ENCODE measurements around the gene GM2A. TPM values are rescaled to one million over a fixed set of nuclear protein-coding genes. Genes with fewer than 3 reads are reported as not detected.

GM2A gene
- total and polyA plus RNA-seq, 2 donors (not counting 1 experiment from before 2014, with no cell fraction given): 29.8 to 82.7 TPM

DNA sequence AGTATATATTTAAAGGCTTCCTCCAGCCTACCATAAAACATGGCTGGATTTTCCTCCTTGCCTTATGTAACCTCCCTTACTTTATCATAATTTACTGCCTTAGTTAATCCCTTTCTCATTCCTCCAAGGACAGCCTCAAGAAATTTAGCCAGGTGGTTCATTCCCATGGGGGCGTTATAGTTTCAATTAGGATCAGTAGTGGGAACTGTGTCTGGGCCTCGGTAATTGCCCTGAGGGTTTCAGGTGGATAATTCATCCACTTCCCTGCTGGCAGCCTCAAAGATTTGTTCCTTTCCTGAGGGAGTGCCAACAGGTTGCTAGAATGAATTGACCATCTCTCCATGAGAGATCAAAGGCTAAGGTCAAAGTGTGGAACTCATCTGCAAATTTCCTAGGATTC is 4.3 kb upstream of the GM2A start:
- no peaks in the 10 kb centered on the region for H3K27me3 Mint-ChIP-seq

DNA sequence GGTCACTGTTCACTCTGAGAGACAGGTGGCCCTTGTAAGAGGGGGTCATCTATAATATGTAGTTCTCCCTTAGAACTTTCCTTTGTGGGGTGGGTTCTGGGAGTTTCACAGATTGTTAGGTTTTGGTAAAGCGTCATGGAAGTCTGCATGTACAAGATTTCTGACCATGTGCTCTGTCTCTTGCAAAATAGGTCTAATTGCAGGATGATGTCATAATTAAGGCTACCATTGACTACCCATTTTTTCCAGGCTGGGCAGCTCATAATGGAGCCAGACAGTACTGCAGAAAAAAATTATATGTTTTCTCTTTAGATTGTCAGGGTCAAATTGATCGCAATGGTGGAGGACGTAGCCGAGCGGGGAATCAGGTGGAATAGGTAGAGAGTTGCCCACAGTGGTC is 3.7 kb upstream of the GM2A start:
- no peak overlapping the region for H3K4me3 ChIP-seq (ENCODE audit: control extremely low read depth in 1 of 5, extremely low read depth in 1 of 5, insufficient read depth in 1 of 5, low read depth in 2 of 5, low read length in 4 of 5)
- peaks cover 18% of the 10 kb centered on the region for H3K79me2 ChIP-seq (ENCODE audit: control insufficient read depth, insufficient read depth, low read length)
- TF ChIP-seq, protein P1, sequence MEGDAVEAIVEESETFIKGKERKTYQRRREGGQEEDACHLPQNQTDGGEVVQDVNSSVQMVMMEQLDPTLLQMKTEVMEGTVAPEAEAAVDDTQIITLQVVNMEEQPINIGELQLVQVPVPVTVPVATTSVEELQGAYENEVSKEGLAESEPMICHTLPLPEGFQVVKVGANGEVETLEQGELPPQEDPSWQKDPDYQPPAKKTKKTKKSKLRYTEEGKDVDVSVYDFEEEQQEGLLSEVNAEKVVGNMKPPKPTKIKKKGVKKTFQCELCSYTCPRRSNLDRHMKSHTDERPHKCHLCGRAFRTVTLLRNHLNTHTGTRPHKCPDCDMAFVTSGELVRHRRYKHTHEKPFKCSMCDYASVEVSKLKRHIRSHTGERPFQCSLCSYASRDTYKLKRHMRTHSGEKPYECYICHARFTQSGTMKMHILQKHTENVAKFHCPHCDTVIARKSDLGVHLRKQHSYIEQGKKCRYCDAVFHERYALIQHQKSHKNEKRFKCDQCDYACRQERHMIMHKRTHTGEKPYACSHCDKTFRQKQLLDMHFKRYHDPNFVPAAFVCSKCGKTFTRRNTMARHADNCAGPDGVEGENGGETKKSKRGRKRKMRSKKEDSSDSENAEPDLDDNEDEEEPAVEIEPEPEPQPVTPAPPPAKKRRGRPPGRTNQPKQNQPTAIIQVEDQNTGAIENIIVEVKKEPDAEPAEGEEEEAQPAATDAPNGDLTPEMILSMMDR (IDR thresholded peaks at IDR 0.05): no peak
- no peak for TF ChIP-seq EZH2 (IDR thresholded peaks at IDR 0.05; ENCODE audit: borderline replicate concordance, insufficient read depth, low read depth, low read length, poor library complexity, severe bottlenecking)
- peaks cover 26% of the 10 kb centered on the region for H3K4me1 Mint-ChIP-seq
- no peak overlapping the region for H3K4me3 Mint-ChIP-seq
- no peaks in the 10 kb centered on the region for H3K36me3 ChIP-seq (replicated peaks in 1 of 2; ENCODE audit: control extremely low read depth in 1 of 2, control insufficient read depth in 1 of 2, extremely low read depth in 1 of 2, insufficient read depth in 2 of 2, low read length in 1 of 2)
- no peak overlapping the region for H3K9ac ChIP-seq (ENCODE audit: low read length)
- no peak overlapping the region for H2AFZ ChIP-seq (ENCODE audit: insufficient read depth, low read depth, low read length, poor library complexity, severe bottlenecking)
- DNase-seq: no peak
- H3K27ac ChIP-seq (ENCODE audit: low read length in 2 of 2): no peak overlapping the region
- H3K27me3 Mint-ChIP-seq: no peaks in the 10 kb centered on the region
- CTCF ChIA-PET: no interaction called here
- ATAC-seq (ENCODE audit: low read depth): no peak
- H3K9me3 ChIP-seq (ENCODE audit: control extremely low read depth in 1 of 3, control insufficient read depth in 2 of 3, insufficient read depth in 1 of 3, low read length in 2 of 3): no peaks in the 10 kb centered on the region
- 87% methylated on average over 5 of the region's 5 CpGs for WGBS (ENCODE audit: insufficient coverage)
- peaks cover 6% of the 10 kb centered on the region for H4K20me1 ChIP-seq (ENCODE audit: control insufficient read depth, insufficient read depth, low read length, poor library complexity, severe bottlenecking)
- H3K4me2 ChIP-seq (replicated peaks; ENCODE audit: low read depth, low read length, poor library complexity, severe bottlenecking): no peak overlapping the region
- intact Hi-C loops (cut with micrococcal nuclease): no loop called here
- POLR2A ChIA-PET: no interaction called here
- H3K9me3 Mint-ChIP-seq (ENCODE audit: insufficient read depth): no peaks in the 10 kb centered on the region
- peaks cover 11 to 22% of the 10 kb centered on the region in 2 donors for H3K4me1 ChIP-seq (ENCODE audit: control insufficient read depth in 2 of 2, insufficient read depth in 2 of 2, low read length in 2 of 2)
- no peak overlapping the region for H3K27ac Mint-ChIP-seq
- no peaks in the 10 kb centered on the region for H3K27me3 ChIP-seq (replicated peaks in 1 of 4; ENCODE audit: control extremely low read depth in 1 of 4, control insufficient read depth in 3 of 4, insufficient read depth in 4 of 4, low read length in 3 of 4)

More for the DNA sequence above, 4.3 kb upstream of the GM2A start:
- CTCF ChIA-PET: interaction anchor here (2.8 kb wide), 1 partner anchor 123 kb away, joined by 14 read pairs; no protein-coding TSS in a partner anchor
- Histone ChIP-seq H3K9ac (ENCODE audit: low read length) (no peak overlapping the region), H2AFZ (ENCODE audit: insufficient read depth, low read depth, low read length, poor library complexity, severe bottlenecking) (no peak overlapping the region), H3K4me2 (replicated peaks; ENCODE audit: low read depth, low read length, poor library complexity, severe bottlenecking) (no peak overlapping the region), H3K27me3 (replicated peaks in 1 of 4; ENCODE audit: control extremely low read depth in 1 of 4, control insufficient read depth in 3 of 4, insufficient read depth in 4 of 4, low read length in 3 of 4) (no peaks in the 10 kb centered on the region), H3K79me2 (ENCODE audit: control insufficient read depth, insufficient read depth, low read length) (peaks cover 18% of the 10 kb centered on the region), H3K4me3 (ENCODE audit: control extremely low read depth in 1 of 5, extremely low read depth in 1 of 5, insufficient read depth in 1 of 5, low read depth in 2 of 5, low read length in 4 of 5) (no peak overlapping the region), H3K4me1 (ENCODE audit: control insufficient read depth in 2 of 2, insufficient read depth in 2 of 2, low read length in 2 of 2) (peaks cover 9 to 20% of the 10 kb centered on the region in 2 donors), H3K36me3 (replicated peaks in 1 of 2; ENCODE audit: control extremely low read depth in 1 of 2, control insufficient read depth in 1 of 2, extremely low read depth in 1 of 2, insufficient read depth in 2 of 2, low read length in 1 of 2) (no peaks in the 10 kb centered on the region), H4K20me1 (ENCODE audit: control insufficient read depth, insufficient read depth, low read length, poor library complexity, severe bottlenecking) (peaks cover 6% of the 10 kb centered on the region), H3K27ac (ENCODE audit: low read length in 2 of 2) (no peak overlapping the region), H3K9me3 (ENCODE audit: control extremely low read depth in 1 of 3, control insufficient read depth in 2 of 3, insufficient read depth in 1 of 3, low read length in 2 of 3) (no peaks in the 10 kb centered on the region)
- no peak for ATAC-seq (ENCODE audit: low read depth)
- WGBS (ENCODE audit: insufficient coverage): no CpG with 5 or more reads among the region's 2 CpGs
- Mint-ChIP-seq H3K27ac (no peak overlapping the region), H3K4me3 (no peak overlapping the region), H3K4me1 (peaks cover 26% of the 10 kb centered on the region), H3K9me3 (ENCODE audit: insufficient read depth) (no peaks in the 10 kb centered on the region)
- POLR2A ChIA-PET: no interaction called here
- intact Hi-C loops (cut with micrococcal nuclease): no loop called here
- TF ChIP-seq EZH2 (IDR thresholded peaks at IDR 0.05; ENCODE audit: borderline replicate concordance, insufficient read depth, low read depth, low read length, poor library complexity, severe bottlenecking): no peak
- TF ChIP-seq, protein P1 (IDR thresholded peaks at IDR 0.05): no peak
- DNase-seq: no peak

Measured in B cell (primary cell).